GM18498 (cell line): Measurements from ENCODE around the gene C17orf50.

Experiments used
- ATAC-seq: cut with Tn5 transposase; IDR thresholded peaks from one replicate; pipeline ENCODE4 v1.9.1; 2021; ENCODE audit warnings: mild to moderate bottlenecking, moderate library complexity; ENCODE audit not compliant: unreplicated experiment

The C17orf50 gene

GRCh38 chr17:35809855-35810461, 49.3 kb downstream of the C17orf50 start:
- no peak for ATAC-seq

- ATAC-seq, result no peak
These were observed 51.1 kb downstream of the C17orf50 start for GRCh38 chr17:35811759-35812158.

GRCh38 chr17:35812456-35812855, 51.8 kb downstream of the C17orf50 start:
- no peak for ATAC-seq
